Peyer's patch (tissue), 4 donors: ENCODE data around the gene CLCN1.

ENCODE experiments used
- POLR2A ChIP-seq, 2 donors: fragments of 450-650 bp; IDR thresholded peaks; one replicate each; pipeline ENCODE4 v1.5.1; 2017; ENCODE audit warnings: antibody characterized with exemption in 2 of 2, mild to moderate bottlenecking in 2 of 2, moderate library complexity in 2 of 2
- TF ChIP-seq, protein P1 (sequence below), 6 experiments: fragments of 450-650 bp in 4 of 6; fragments of 200-600 bp in 2 of 6; sonication (generic) in 1 of 6; IDR thresholded peaks; one replicate each; pipeline ENCODE4 v1.5.1; 2017 to 2019; ENCODE audit warnings: antibody characterized with exemption in 6 of 6, mild to moderate bottlenecking in 3 of 6, moderate library complexity in 1 of 6

DNA sequence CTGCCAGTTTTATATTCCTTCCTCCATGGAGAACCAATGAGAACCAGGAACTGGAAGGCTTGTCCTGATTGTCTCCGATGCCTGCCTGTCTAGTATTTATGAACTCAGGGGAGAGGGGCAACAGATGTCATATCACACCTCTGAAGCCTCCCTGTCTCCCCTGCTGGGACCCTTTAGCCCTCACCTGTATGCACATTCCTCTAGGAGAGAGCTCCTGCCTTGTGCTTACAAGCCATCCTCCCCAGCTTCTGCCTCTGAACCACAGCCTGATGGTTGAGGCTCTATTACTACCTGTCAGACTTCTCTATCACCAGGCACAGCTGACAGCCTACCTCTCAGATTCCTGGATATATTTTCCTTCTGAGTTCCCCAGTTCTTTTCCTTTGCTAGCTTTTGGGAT, 52.5 kb downstream of the CLCN1 start:
- TF ChIP-seq, protein P1, sequence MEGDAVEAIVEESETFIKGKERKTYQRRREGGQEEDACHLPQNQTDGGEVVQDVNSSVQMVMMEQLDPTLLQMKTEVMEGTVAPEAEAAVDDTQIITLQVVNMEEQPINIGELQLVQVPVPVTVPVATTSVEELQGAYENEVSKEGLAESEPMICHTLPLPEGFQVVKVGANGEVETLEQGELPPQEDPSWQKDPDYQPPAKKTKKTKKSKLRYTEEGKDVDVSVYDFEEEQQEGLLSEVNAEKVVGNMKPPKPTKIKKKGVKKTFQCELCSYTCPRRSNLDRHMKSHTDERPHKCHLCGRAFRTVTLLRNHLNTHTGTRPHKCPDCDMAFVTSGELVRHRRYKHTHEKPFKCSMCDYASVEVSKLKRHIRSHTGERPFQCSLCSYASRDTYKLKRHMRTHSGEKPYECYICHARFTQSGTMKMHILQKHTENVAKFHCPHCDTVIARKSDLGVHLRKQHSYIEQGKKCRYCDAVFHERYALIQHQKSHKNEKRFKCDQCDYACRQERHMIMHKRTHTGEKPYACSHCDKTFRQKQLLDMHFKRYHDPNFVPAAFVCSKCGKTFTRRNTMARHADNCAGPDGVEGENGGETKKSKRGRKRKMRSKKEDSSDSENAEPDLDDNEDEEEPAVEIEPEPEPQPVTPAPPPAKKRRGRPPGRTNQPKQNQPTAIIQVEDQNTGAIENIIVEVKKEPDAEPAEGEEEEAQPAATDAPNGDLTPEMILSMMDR (IDR thresholded peaks at IDR 0.05): no peak
- TF ChIP-seq POLR2A (IDR thresholded peaks at IDR 0.05): no peak
